Measurements from ENCODE around the gene YPEL4.

Gene YPEL4

GRCh38 chr11:57630171-57630570, 19.5 kb downstream of the YPEL4 start:
- DNase-seq: no peak

- DNase-seq: no peak
Measured at GRCh38 chr11:57626895-57627294, 22.8 kb downstream of the YPEL4 start.

GRCh38 chr11:57624864-57625263, 24.8 kb downstream of the YPEL4 start:
- no peak for DNase-seq

GRCh38 chr11:57622263-57622662, 27.4 kb downstream of the YPEL4 start:
- DNase-seq: no peak

- DNase-seq: no peak
Measured at GRCh38 chr11:57620467-57620866, 29.2 kb downstream of the YPEL4 start.

- no peak for DNase-seq
Measured at GRCh38 chr11:57619331-57619730, 30.4 kb downstream of the YPEL4 start.

- DNase-seq: no peak
Measured at GRCh38 chr11:57618438-57618837, 31.3 kb downstream of the YPEL4 start.

GRCh38 chr11:57616595-57616994, 33.1 kb downstream of the YPEL4 start:
- DNase-seq: no peak

- DNase-seq: no peak
Measured at GRCh38 chr11:57615308-57615707, 34.4 kb downstream of the YPEL4 start.

- no peak for DNase-seq
Measured at GRCh38 chr11:57614234-57614772, 35.4 kb downstream of the YPEL4 start.

- DNase-seq: no peak
Measured at GRCh38 chr11:57610170-57610569, 39.5 kb downstream of the YPEL4 start.

- no peak for DNase-seq
Measured at GRCh38 chr11:57605028-57605420, 44.7 kb downstream of the YPEL4 start.

GRCh38 chr11:57604296-57605027, 45.2 kb downstream of the YPEL4 start:
- DNase-seq: no peak

GRCh38 chr11:57601297-57601696, 48.4 kb downstream of the YPEL4 start:
- no peak for DNase-seq

- DNase-seq: no peak
Measured at GRCh38 chr11:57599381-57599780, 50.3 kb downstream of the YPEL4 start.

GRCh38 chr11:57598831-57599155, 50.9 kb downstream of the YPEL4 start:
- DNase-seq: no peak

GRCh38 chr11:57597916-57598830, 51.5 kb downstream of the YPEL4 start:
- no peak for DNase-seq

GRCh38 chr11:57597461-57597915, 52.2 kb downstream of the YPEL4 start, which contains the start of gene SERPING1:
Gene SERPING1, plus strand, starts transcription at chr11:57597685. Its CDS starts 586 bp downstream, at chr11:57598271.
- DNase-seq: no peak

- DNase-seq: no peak
Measured at GRCh38 chr11:57596266-57596885, 53.3 kb downstream of the YPEL4 start.

Measured in T-helper 2 cell (primary cell).